Jurkat, Clone E6-1 (cell line): ENCODE measurements around the gene IQSEC3.

Experiments
- DNase-seq: peaks from one replicate; pipeline ENCODE4 v3.0.0-alpha.2; 2011; ENCODE audit warnings: low read depth, low spot score
- H3K4me3 ChIP-seq: 2 replicates; pipeline ENCODE4 v1.5.1; 2011; ENCODE audit warnings: mild to moderate bottlenecking, low read length, control low read depth, moderate library complexity

The IQSEC3 gene

GRCh38 chr12:153080-153746, 86.6 kb downstream of the IQSEC3 start:
- H3K4me3 ChIP-seq = no peak overlapping the region
- DNase-seq = peak; percentile 54

GRCh38 chr12:154058-154457, 87.5 kb downstream of the IQSEC3 start:
- no peak overlapping the region for H3K4me3 ChIP-seq
- DNase-seq = no peak

GRCh38 chr12:155006-155405, 88.4 kb downstream of the IQSEC3 start:
- DNase-seq = no peak
- H3K4me3 ChIP-seq = no peak overlapping the region

GRCh38 chr12:155646-156045, 89.1 kb downstream of the IQSEC3 start:
- no peak for DNase-seq
- H3K4me3 ChIP-seq = no peak overlapping the region

- no peak for DNase-seq
- no peak overlapping the region for H3K4me3 ChIP-seq
Observed at GRCh38 chr12:156945-157344, 90.4 kb downstream of the IQSEC3 start.

GRCh38 chr12:157644-158043, 91.1 kb downstream of the IQSEC3 start:
- no peak for DNase-seq
- H3K4me3 ChIP-seq = no peak overlapping the region

- no peak for DNase-seq
- no peak overlapping the region for H3K4me3 ChIP-seq
Observed at GRCh38 chr12:159156-159782, 92.7 kb downstream of the IQSEC3 start.

GRCh38 chr12:160858-161257, 94.3 kb downstream of the IQSEC3 start:
- no peak for DNase-seq
- H3K4me3 ChIP-seq = no peak overlapping the region

- H3K4me3 ChIP-seq = no peak overlapping the region
- DNase-seq = no peak
Observed at GRCh38 chr12:161823-162222, 95.3 kb downstream of the IQSEC3 start.

- no peak overlapping the region for H3K4me3 ChIP-seq
- DNase-seq = peak; percentile 37
Observed at GRCh38 chr12:162467-163307, 96.1 kb downstream of the IQSEC3 start.

GRCh38 chr12:163406-163986, 96.9 kb downstream of the IQSEC3 start:
- DNase-seq = no peak
- H3K4me3 ChIP-seq = no peak overlapping the region

- H3K4me3 ChIP-seq = no peak overlapping the region
- DNase-seq = no peak
Observed at GRCh38 chr12:164207-164606, 97.6 kb downstream of the IQSEC3 start.

- H3K4me3 ChIP-seq = no peak overlapping the region
Observed at GRCh38 chr12:165862-166368, 99.3 kb downstream of the IQSEC3 start.

GRCh38 chr12:166425-167075, 100.0 kb downstream of the IQSEC3 start:
- DNase-seq = no peak
- H3K4me3 ChIP-seq = no peak overlapping the region

More at GRCh38 chr12:165862-166368, 99.3 kb downstream of the IQSEC3 start:
- no peak for DNase-seq

GRCh38 chr12:167959-168600, 101.5 kb downstream of the IQSEC3 start:
- no peak overlapping the region for H3K4me3 ChIP-seq
- no peak for DNase-seq

- DNase-seq = no peak
Observed at GRCh38 chr12:168763-169525, 102.4 kb downstream of the IQSEC3 start.

GRCh38 chr12:169528-170370, 103.2 kb downstream of the IQSEC3 start:
- H3K4me3 ChIP-seq = no peak overlapping the region
- no peak for DNase-seq

More at GRCh38 chr12:168763-169525, 102.4 kb downstream of the IQSEC3 start:
- H3K4me3 ChIP-seq = no peak overlapping the region
